GM23338 (cell line): ENCODE data around the gene IRX2. TPM values are rescaled to one million over a fixed set of nuclear protein-coding genes. Genes with fewer than 3 reads are reported as not detected.

Source experiments
- ATAC-seq: fragments of 200-7000 bp; cut with Tn5 transposase; 3 replicates; pipeline ENCODE4 v1.9.1; 2020
- DNase-seq: peaks from one replicate; pipeline ENCODE4 v3.0.0-alpha.2; 2015; ENCODE audit warnings: low spot score
- H2AFZ ChIP-seq: fragments of 200-600 bp; sonication (generic); 2 replicates; pipeline ENCODE4 v1.8.0; 2016; ENCODE audit warnings: antibody characterized with exemption, mild to moderate bottlenecking, moderate library complexity
- H3F3A ChIP-seq: fragments of 200-600 bp; sonication (generic); replicated peaks from 2 replicates; pipeline ENCODE4 v1.8.0; 2017; ENCODE audit warnings: antibody characterized with exemption, mixed run types, low read depth
- H3K27ac ChIP-seq: fragments of 200-600 bp; sonication (generic); 2 replicates; pipeline ENCODE4 v1.6.1; 2016; ENCODE audit warnings: low read depth
- H3K27me3 ChIP-seq: fragments of 200-600 bp; sonication (generic); 2 replicates; pipeline ENCODE4 v1.8.0; 2016; ENCODE audit warnings: mild to moderate bottlenecking, mixed run types, moderate library complexity; ENCODE audit not compliant: insufficient read depth
- H3K36me3 ChIP-seq: fragments of 200-600 bp; sonication (generic); 2 replicates; pipeline ENCODE4 v1.8.0; 2016; ENCODE audit warnings: mild to moderate bottlenecking; ENCODE audit not compliant: insufficient read depth
- H3K4me1 ChIP-seq: fragments of 200-600 bp; sonication (generic); 2 replicates; pipeline ENCODE4 v1.8.0; 2016; ENCODE audit warnings: mild to moderate bottlenecking, moderate library complexity; ENCODE audit not compliant: insufficient read depth
- H3K4me2 ChIP-seq: fragments of 200-600 bp; sonication (generic); 2 replicates; pipeline ENCODE4 v1.7.1; 2017; ENCODE audit warnings: mixed run types
- H3K4me3 ChIP-seq: fragments of 200-600 bp; sonication (generic); 2 replicates; pipeline ENCODE4 v1.6.1; 2016; ENCODE audit warnings: mixed run types
- H3K79me2 ChIP-seq: fragments of 200-600 bp; sonication (generic); replicated peaks from 2 replicates; pipeline ENCODE4 v1.8.0; 2017; ENCODE audit warnings: mild to moderate bottlenecking; ENCODE audit not compliant: insufficient read depth
- H3K9me2 ChIP-seq: fragments of 200-600 bp; sonication (generic); 2 replicates; pipeline ENCODE4 v1.8.0; 2017; ENCODE audit not compliant: insufficient read depth
- H4K20me1 ChIP-seq: fragments of 200-600 bp; sonication (generic); replicated peaks from 2 replicates; pipeline ENCODE4 v1.8.0; 2017; ENCODE audit warnings: mild to moderate bottlenecking; ENCODE audit not compliant: insufficient read depth
- H3K27ac Mint-ChIP-seq: 2 replicates; pipeline ENCODE4 v1.8.0; 2020; ENCODE audit warnings: inconsistent platforms, mild to moderate bottlenecking, moderate library complexity, mixed read lengths
- H3K27me3 Mint-ChIP-seq: 3 replicates; pipeline ENCODE4 v1.8.0; 2022; ENCODE audit warnings: low read depth, mild to moderate bottlenecking, moderate library complexity, mixed read lengths, inconsistent platforms; ENCODE audit not compliant: insufficient read depth, poor library complexity
- H3K36me3 Mint-ChIP-seq: 3 replicates; pipeline ENCODE4 v1.8.0; 2021; ENCODE audit warnings: low read depth, mild to moderate bottlenecking, inconsistent platforms, moderate library complexity, mixed read lengths
- H3K4me1 Mint-ChIP-seq: 3 replicates; pipeline ENCODE4 v1.8.0; 2020; ENCODE audit warnings: mild to moderate bottlenecking, inconsistent platforms, mixed read lengths
- H3K4me3 Mint-ChIP-seq: 3 replicates; pipeline ENCODE4 v1.8.0; 2021; ENCODE audit warnings: moderate library complexity, mild to moderate bottlenecking, inconsistent platforms, mixed read lengths
- H3K9me3 Mint-ChIP-seq: 3 replicates; pipeline ENCODE4 v1.8.0; 2020; ENCODE audit warnings: moderate library complexity, mild to moderate bottlenecking, inconsistent platforms, mixed read lengths
- ETS1 ChIP-seq: IDR thresholded peaks from 2 replicates; pipeline ENCODE4 v1.6.1; 2016; ENCODE audit warnings: antibody characterized with exemption
- EZH2 ChIP-seq: fragments of 200-600 bp; sonication (generic); IDR thresholded peaks from one replicate; pipeline ENCODE4 v1.8.0; 2017; ENCODE audit warnings: antibody characterized with exemption, mild to moderate bottlenecking, low read depth; ENCODE audit not compliant: unreplicated experiment
- EZH2phosphoT487 ChIP-seq: fragments of 200-600 bp; sonication (generic); IDR thresholded peaks from one replicate; pipeline ENCODE4 v1.8.1; 2018; ENCODE audit warnings: antibody characterized with exemption; ENCODE audit not compliant: unreplicated experiment
- JUNB ChIP-seq: IDR thresholded peaks from one replicate; pipeline ENCODE4 v1.6.1; 2016; ENCODE audit warnings: antibody characterized with exemption; ENCODE audit not compliant: unreplicated experiment
- NANOG ChIP-seq: IDR thresholded peaks from 2 replicates; pipeline ENCODE4 v1.6.1; 2016; ENCODE audit warnings: antibody characterized with exemption, borderline replicate concordance
- POLR2AphosphoS5 ChIP-seq: IDR thresholded peaks from 2 replicates; pipeline ENCODE4 v1.6.1; 2016; ENCODE audit warnings: antibody characterized with exemption, low read depth
- polyA plus RNA-seq: library from polyadenylated mRNA; unstranded; fragments of >200 nt; fragmentation: Nextera tagmentation; extraction: Ambion mirVana; gene quantifications from 2 replicates; pipeline ENCODE4 v1.2.1, GENCODE V29; 2016
- total RNA-seq: library from RNA; depleted of rRNA; stranded (reverse); fragments of >200 nt; shearing (Covaris generic); gene quantifications from 2 replicates; pipeline ENCODE4 v1.2.3, GENCODE V29; 2014

IRX2 gene
- total and polyA plus RNA-seq, 2 experiments from 2014 or later: 13.6 to 25.3 TPM

GRCh38 chr5:2742921-2743679, 8.4 kb downstream of the IRX2 start:
- Histone ChIP-seq H3F3A (peaks cover 5% of the 10 kb centered on the region; the same call in 1 of the 2 replicates), H4K20me1 (peaks cover 50% of the 10 kb centered on the region), H3K9me2 (no peaks in the 10 kb centered on the region), H3K36me3 (peaks cover 7% of the 10 kb centered on the region; the same call in 1 of the 2 replicates), H3K27ac (no peak overlapping the region), H3K79me2 (peaks cover 34% of the 10 kb centered on the region), H2AFZ (no peak overlapping the region), H3K27me3 (peaks cover 100% of the 10 kb centered on the region), H3K4me2 (peak overlapping the region; percentile 76), H3K4me3 (peak overlapping the region; percentile 55), H3K4me1 (peaks cover 50% of the 10 kb centered on the region)
- Mint-ChIP-seq H3K4me3 (peak overlapping the region; percentile 60), H3K27ac (no peak overlapping the region), H3K27me3 (peaks cover 86% of the 10 kb centered on the region), H3K36me3 (peaks cover 44% of the 10 kb centered on the region), H3K9me3 (no peaks in the 10 kb centered on the region; the same call in 2 of the 3 replicates), H3K4me1 (peaks cover 50% of the 10 kb centered on the region)
- peak; percentile 73 for DNase-seq
- TF ChIP-seq POLR2AphosphoS5: no peak
- TF ChIP-seq EZH2: peak; percentile 51
- ATAC-seq: peak; percentile 18

- H3K36me3 ChIP-seq: 0 out of 2 replicates have a peak, but pooled peaks cover 3% of the 10 kb centered on the region
- TF ChIP-seq EZH2 (peak; percentile 74), POLR2AphosphoS5 (no peak)
- H4K20me1 ChIP-seq: peaks cover 40% of the 10 kb centered on the region
- H3K4me1 ChIP-seq: peaks cover 48% of the 10 kb centered on the region
- Mint-ChIP-seq H3K4me3 (no peak overlapping the region), H3K27me3 (peaks cover 90% of the 10 kb centered on the region), H3K9me3 (no peaks in the 10 kb centered on the region; the same call in 2 of the 3 replicates), H3K27ac (no peak overlapping the region), H3K4me1 (peaks cover 48% of the 10 kb centered on the region), H3K36me3 (peaks cover 35% of the 10 kb centered on the region)
- peaks cover 5% of the 10 kb centered on the region; the same call in 1 of the 2 replicates for H3F3A ChIP-seq
- H3K27me3 ChIP-seq: peaks cover 100% of the 10 kb centered on the region
- no peak overlapping the region for H3K4me3 ChIP-seq
- H3K79me2 ChIP-seq: peaks cover 23% of the 10 kb centered on the region
- H3K9me2 ChIP-seq: no peaks in the 10 kb centered on the region
- H2AFZ ChIP-seq: no peak overlapping the region
- no peak overlapping the region for H3K27ac ChIP-seq
- ATAC-seq (no peak), DNase-seq (no peak)
- H3K4me2 ChIP-seq: peak overlapping the region; percentile 24; the same call in 1 of the 2 replicates
Measured at GRCh38 chr5:2741956-2742355, 9.5 kb downstream of the IRX2 start.

GRCh38 chr5:2740876-2741555, 10.5 kb downstream of the IRX2 start:
- Mint-ChIP-seq H3K27ac (no peak overlapping the region), H3K4me1 (peaks cover 44% of the 10 kb centered on the region), H3K36me3 (peaks cover 27% of the 10 kb centered on the region; the same call in 2 of the 3 replicates), H3K4me3 (no peak overlapping the region; the same call in 2 of the 3 replicates), H3K9me3 (peaks cover under 1% of the 10 kb centered on the region; the same call in 1 of the 3 replicates), H3K27me3 (peaks cover 84% of the 10 kb centered on the region)
- peaks cover 15% of the 10 kb centered on the region for H3K79me2 ChIP-seq
- DNase-seq: peak; percentile 36
- H3K9me2 ChIP-seq: no peaks in the 10 kb centered on the region
- no peak overlapping the region for H3K27ac ChIP-seq
- H3K36me3 ChIP-seq: 0 out of 2 replicates have a peak, but pooled peaks cover 3% of the 10 kb centered on the region
- H3K4me3 ChIP-seq: peak overlapping the region; percentile 53; the same call in 1 of the 2 replicates
- peaks cover 32% of the 10 kb centered on the region for H4K20me1 ChIP-seq
- peak; percentile 4 for ATAC-seq
- TF ChIP-seq NANOG (no peak), JUNB (no peak), EZH2 (peak; percentile 85), ETS1 (no peak), EZH2phosphoT487 (no peak)
- H3K4me1 ChIP-seq: peaks cover 48% of the 10 kb centered on the region
- H3F3A ChIP-seq: peaks cover 5% of the 10 kb centered on the region; the same call in 1 of the 2 replicates
- H2AFZ ChIP-seq: no peak overlapping the region
- H3K4me2 ChIP-seq: peak overlapping the region; percentile 78; the same call in 1 of the 2 replicates
- H3K27me3 ChIP-seq: peaks cover 100% of the 10 kb centered on the region
